Keratinocyte (primary cell): ENCODE measurements around the gene BRPF1. TPM values are rescaled to one million over a fixed set of nuclear protein-coding genes. Genes with fewer than 3 reads are reported as not detected.

Source experiments
- DNase-seq: peaks from one replicate; pipeline ENCODE4 v3.0.0-alpha.2; 2011; ENCODE audit warnings: low read depth, missing footprints, low spot score
- FAIRE-seq: peaks from 2 replicates; lab custom pipeline; 2011; peaks lifted over from hg19 to GRCh38; lab: Jason Lieb, UNC
- H2AFZ ChIP-seq: 2 replicates; pipeline ENCODE4 v1.6.0; 2012; ENCODE audit warnings: low read length, control low read depth, inconsistent platforms; ENCODE audit not compliant: control insufficient read depth
- H3K27ac ChIP-seq: 2 replicates; pipeline ENCODE4 v1.5.1; 2011; ENCODE audit warnings: low read length; ENCODE audit not compliant: control insufficient read depth, insufficient read depth
- H3K27me3 ChIP-seq: 3 replicates; pipeline ENCODE4 v1.6.0; 2011; ENCODE audit warnings: low read length; ENCODE audit not compliant: control insufficient read depth, insufficient read depth; ENCODE audit errors: extremely low read depth
- H3K36me3 ChIP-seq, 2 experiments: 2 replicates in 1 of 2; 3 replicates in 1 of 2; pipeline ENCODE4 v1.5.1; 2011; ENCODE audit warnings: low read length in 2 of 2, mild to moderate bottlenecking in 1 of 2; ENCODE audit not compliant: control insufficient read depth in 2 of 2, insufficient read depth in 2 of 2; ENCODE audit errors: extremely low read depth in 1 of 2
- H3K4me1 ChIP-seq: 3 replicates; pipeline ENCODE4 v1.5.1; 2011; ENCODE audit warnings: low read length; ENCODE audit not compliant: control insufficient read depth, insufficient read depth; ENCODE audit errors: extremely low read depth
- H3K4me2 ChIP-seq: 3 replicates; pipeline ENCODE4 v1.6.0; 2011; ENCODE audit warnings: low read depth, low read length; ENCODE audit not compliant: control insufficient read depth, insufficient read depth; ENCODE audit errors: extremely low read depth
- H3K4me3 ChIP-seq, 3 experiments: fragments of 200-600 bp in 1 of 3; sonication (generic) in 1 of 3; 2 replicates in 2 of 3; 3 replicates in 1 of 3; pipeline ENCODE4 v1.5.1; 2011 to 2016; ENCODE audit warnings: low read length in 3 of 3, mild to moderate bottlenecking in 3 of 3, control low read depth in 2 of 3, inconsistent platforms in 1 of 3, low read depth in 1 of 3, mixed read lengths in 1 of 3, mixed run types in 1 of 3, moderate library complexity in 1 of 3; ENCODE audit not compliant: control insufficient read depth in 2 of 3, insufficient read depth in 2 of 3; ENCODE audit errors: extremely low read depth in 1 of 3
- H3K79me2 ChIP-seq: 2 replicates; pipeline ENCODE4 v1.6.0; 2012; ENCODE audit warnings: low read length; ENCODE audit not compliant: control insufficient read depth, insufficient read depth
- H3K9ac ChIP-seq: 3 replicates; pipeline ENCODE4 v1.6.0; 2011; ENCODE audit warnings: low read length; ENCODE audit not compliant: control insufficient read depth, insufficient read depth; ENCODE audit errors: extremely low read depth
- H3K9me1 ChIP-seq: 3 replicates; pipeline ENCODE4 v1.6.0; 2011; ENCODE audit warnings: low read length; ENCODE audit not compliant: control insufficient read depth, insufficient read depth; ENCODE audit errors: extremely low read depth
- H3K9me3 ChIP-seq: 2 replicates; pipeline ENCODE4 v1.5.1; 2012; ENCODE audit warnings: low read depth, low read length; ENCODE audit not compliant: control insufficient read depth
- H4K20me1 ChIP-seq: 3 replicates; pipeline ENCODE4 v1.6.0; 2011; ENCODE audit warnings: low read length; ENCODE audit not compliant: control insufficient read depth, insufficient read depth; ENCODE audit errors: extremely low read depth
- EZH2 ChIP-seq: IDR thresholded peaks from one replicate; pipeline ENCODE4 v1.6.1; 2012; ENCODE audit warnings: inconsistent platforms, mild to moderate bottlenecking, low read length, moderate library complexity
- dilution Hi-C: fragments of 300-500 bp; cut with MboI; formaldehyde crosslinking; loops from one replicate; pipeline ENCODE4 v1.7.0; 2020; ENCODE audit warnings: low sequenced_read_pairs; ENCODE audit not compliant: extremely low pct_ligation_motif_present
- polyA plus RNA-seq, 5 experiments: library from polyadenylated mRNA; depleted of rRNA in 3 of 5; stranded (reverse) in 3 of 5; stranded (forward) in 1 of 5; unstranded in 1 of 5; fragments of >200 nt; gene quantifications; 1 replicate in 1 of 5; 2 replicates in 3 of 5; 3 replicates in 1 of 5; pipeline versions ENCODE4 v1.2.1 to v1.2.3, GENCODE V29; 2011 to 2012; ENCODE audit warnings: missing spikeins in 2 of 5, low read depth in 1 of 5, low replicate concordance in 1 of 5
- TF ChIP-seq, protein P1 (sequence below), 3 experiments: IDR thresholded peaks in 1 of 3; conservative IDR thresholded peaks in 1 of 3; optimal IDR thresholded peaks in 1 of 3; 2 replicates in 2 of 3; 3 replicates in 1 of 3; pipeline versions ENCODE3 to v1.5.1; 2011; ENCODE audit warnings: low read length in 3 of 3, mild to moderate bottlenecking in 3 of 3, moderate library complexity in 2 of 3, control low read depth in 1 of 3, inconsistent platforms in 1 of 3; ENCODE audit not compliant: insufficient read depth in 2 of 3; ENCODE audit errors: extremely low read depth in 1 of 3

BRPF1 gene
- polyA plus RNA-seq, 1 donor (not counting 4 experiments of a cell fraction or from before 2014, with no cell fraction given): 8.0 TPM

GRCh38 chr3:9761919-9762318, 30.4 kb downstream of the BRPF1 start:
- no peak overlapping the region for H3K4me2 ChIP-seq
- no peak overlapping the region for H3K27ac ChIP-seq
- H3K4me3 ChIP-seq: no peak overlapping the region
- H3K9me1 ChIP-seq: no peaks in the 10 kb centered on the region
- no peaks in the 10 kb centered on the region for H3K27me3 ChIP-seq
- no peak overlapping the region for H3K9ac ChIP-seq
- peaks cover 9 to 13% of the 10 kb centered on the region in 2 experiments for H3K36me3 ChIP-seq
- no peaks in the 10 kb centered on the region for H3K9me3 ChIP-seq
- no peaks in the 10 kb centered on the region for H4K20me1 ChIP-seq
- no peak for DNase-seq
- H2AFZ ChIP-seq: no peak overlapping the region
- FAIRE-seq: no peak
- dilution Hi-C loops: no loop called here
- H3K4me1 ChIP-seq: no peaks in the 10 kb centered on the region
- no peaks in the 10 kb centered on the region for H3K79me2 ChIP-seq
- TF ChIP-seq, protein P1, sequence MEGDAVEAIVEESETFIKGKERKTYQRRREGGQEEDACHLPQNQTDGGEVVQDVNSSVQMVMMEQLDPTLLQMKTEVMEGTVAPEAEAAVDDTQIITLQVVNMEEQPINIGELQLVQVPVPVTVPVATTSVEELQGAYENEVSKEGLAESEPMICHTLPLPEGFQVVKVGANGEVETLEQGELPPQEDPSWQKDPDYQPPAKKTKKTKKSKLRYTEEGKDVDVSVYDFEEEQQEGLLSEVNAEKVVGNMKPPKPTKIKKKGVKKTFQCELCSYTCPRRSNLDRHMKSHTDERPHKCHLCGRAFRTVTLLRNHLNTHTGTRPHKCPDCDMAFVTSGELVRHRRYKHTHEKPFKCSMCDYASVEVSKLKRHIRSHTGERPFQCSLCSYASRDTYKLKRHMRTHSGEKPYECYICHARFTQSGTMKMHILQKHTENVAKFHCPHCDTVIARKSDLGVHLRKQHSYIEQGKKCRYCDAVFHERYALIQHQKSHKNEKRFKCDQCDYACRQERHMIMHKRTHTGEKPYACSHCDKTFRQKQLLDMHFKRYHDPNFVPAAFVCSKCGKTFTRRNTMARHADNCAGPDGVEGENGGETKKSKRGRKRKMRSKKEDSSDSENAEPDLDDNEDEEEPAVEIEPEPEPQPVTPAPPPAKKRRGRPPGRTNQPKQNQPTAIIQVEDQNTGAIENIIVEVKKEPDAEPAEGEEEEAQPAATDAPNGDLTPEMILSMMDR (optimal IDR thresholded peaks at IDR 0.05 in 1 of 3, IDR thresholded peaks at IDR 0.05 in 1 of 3, conservative IDR thresholded peaks at IDR 0.05 in 1 of 3; ENCODE audit: extremely low read depth in 1 of 3, insufficient read depth in 2 of 3, low read length in 3 of 3): no peak

DNA sequence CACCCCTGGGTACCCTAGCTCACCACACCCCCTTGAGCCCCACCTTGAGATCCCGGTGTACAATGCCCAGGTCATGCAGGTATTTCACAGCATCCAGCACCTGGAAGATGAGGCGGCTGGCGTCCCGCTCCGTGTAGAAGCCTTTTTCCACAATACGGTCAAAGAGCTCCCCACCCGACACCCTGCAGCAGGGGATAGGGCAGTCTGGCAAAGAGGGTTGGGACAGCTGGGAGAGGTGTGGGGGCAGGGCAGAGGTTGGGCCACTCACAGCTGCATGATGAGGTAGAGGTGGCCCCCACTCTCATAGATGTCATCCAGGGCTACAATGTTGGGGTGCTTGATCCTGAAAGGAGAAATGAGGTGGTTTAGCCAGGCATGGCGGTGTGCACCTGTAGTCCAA, 31.3 kb downstream of the BRPF1 start:
- H2AFZ ChIP-seq: no peak overlapping the region
- no peaks in the 10 kb centered on the region for H3K79me2 ChIP-seq
- peaks cover 2 to 7% of the 10 kb centered on the region in 2 experiments for H3K36me3 ChIP-seq
- FAIRE-seq (no peak), DNase-seq (no peak)
- no peaks in the 10 kb centered on the region for H4K20me1 ChIP-seq
- H3K4me2 ChIP-seq: no peak overlapping the region
- no peak overlapping the region for H3K4me3 ChIP-seq
- no peak overlapping the region for H3K9ac ChIP-seq
- H3K27ac ChIP-seq: no peak overlapping the region
- no peaks in the 10 kb centered on the region for H3K4me1 ChIP-seq
- dilution Hi-C loops: no loop called here
- no peaks in the 10 kb centered on the region for H3K9me1 ChIP-seq
- no peaks in the 10 kb centered on the region for H3K27me3 ChIP-seq
- no peaks in the 10 kb centered on the region for H3K9me3 ChIP-seq
- TF ChIP-seq EZH2: no peak
- TF ChIP-seq, protein P1 (optimal IDR thresholded peaks at IDR 0.05 in 1 of 3, IDR thresholded peaks at IDR 0.05 in 1 of 3, conservative IDR thresholded peaks at IDR 0.05 in 1 of 3; ENCODE audit: extremely low read depth in 1 of 3, insufficient read depth in 2 of 3, low read length in 3 of 3): no peak
